GM06990 (cell line): ENCODE measurements around the gene GCKR.
"Not testable (repeated sequence)": the region's sequence is repeated elsewhere in the genome, so short reads cannot be mapped to it uniquely, and the experiment has no call there.

Source experiments
- DNase-seq: peaks from one replicate; pipeline ENCODE4 v3.0.0-alpha.2; 2011; ENCODE audit not compliant: insufficient read length; ENCODE audit errors: extremely low read depth
- H3K27me3 ChIP-seq: replicated peaks from 2 replicates; pipeline ENCODE4 v1.6.0; 2011; ENCODE audit warnings: low read length; ENCODE audit not compliant: control insufficient read depth, insufficient read depth
- H3K36me3 ChIP-seq: 2 replicates; pipeline ENCODE4 v1.5.1; 2011; ENCODE audit warnings: low read length; ENCODE audit not compliant: control insufficient read depth, insufficient read depth
- H3K4me3 ChIP-seq: replicated peaks from 2 replicates; pipeline ENCODE4 v1.5.1; 2011; ENCODE audit warnings: low read depth, mild to moderate bottlenecking, control low read depth, low read length
- CTCF ChIP-seq: IDR thresholded peaks from 2 replicates; pipeline ENCODE4 v1.5.1; 2011; ENCODE audit warnings: low read length, control low read depth, mild to moderate bottlenecking, inconsistent platforms; ENCODE audit not compliant: insufficient read depth, poor library complexity, severe bottlenecking

Gene GCKR

GRCh38 chr2:27545348-27546141 lies 48.9 kb downstream of the GCKR start:
- TF ChIP-seq CTCF, result no peak
- Histone ChIP-seq H3K36me3 (no peaks in the 10 kb centered on the region), H3K27me3 (no peaks in the 10 kb centered on the region), H3K4me3 (no peak overlapping the region)
- no peak for DNase-seq

GRCh38 chr2:27549303-27549702 lies 52.7 kb downstream of the GCKR start:
- Histone ChIP-seq H3K4me3 (no peak overlapping the region), H3K36me3 (no peaks in the 10 kb centered on the region), H3K27me3 (no peaks in the 10 kb centered on the region; the same call in 1 of the 2 replicates)
- TF ChIP-seq CTCF, result no peak
- DNase-seq, result no peak

- H3K27me3 ChIP-seq, result no peaks in the 10 kb centered on the region; the same call in 1 of the 2 replicates
- H3K36me3 ChIP-seq, result no peaks in the 10 kb centered on the region
- H3K4me3 ChIP-seq, result no peak overlapping the region
- TF ChIP-seq CTCF, result no peak
- DNase-seq, result no peak
Measured at GRCh38 chr2:27551514-27551913, 54.9 kb downstream of the GCKR start.

- H3K4me3 ChIP-seq, result no peak overlapping the region
- H3K36me3 ChIP-seq, result no peaks in the 10 kb centered on the region
- H3K27me3 ChIP-seq, result no peaks in the 10 kb centered on the region; the same call in 1 of the 2 replicates
- no peak for TF ChIP-seq CTCF
- no peak for DNase-seq
Measured at GRCh38 chr2:27552941-27553340, 56.3 kb downstream of the GCKR start.

GRCh38 chr2:27554451-27554850 lies 57.8 kb downstream of the GCKR start:
- DNase-seq, H3K4me3 ChIP-seq: not testable (repeated sequence)

GRCh38 chr2:27559228-27559627 lies 62.6 kb downstream of the GCKR start:
- DNase-seq, result no peak
- no peak overlapping the region for H3K4me3 ChIP-seq
- H3K27me3 ChIP-seq, result no peaks in the 10 kb centered on the region
- TF ChIP-seq CTCF, result no peak
- no peaks in the 10 kb centered on the region for H3K36me3 ChIP-seq

More at GRCh38 chr2:27554451-27554850, 57.8 kb downstream of the GCKR start:
- not testable (repeated sequence) for H3K27me3 ChIP-seq, H3K36me3 ChIP-seq
